H9 (cell line): Measurements from ENCODE around the gene TRIM27. TPM values are rescaled to one million over a fixed set of nuclear protein-coding genes. Genes with fewer than 3 reads are reported as not detected.

Source experiments
- total RNA-seq: library from RNA; stranded (reverse); gene quantifications from 2 replicates; pipeline ENCODE4 v1.2.1, GENCODE V29; 2021

The TRIM27 gene
- total RNA-seq, 1 experiment from 2014 or later = 98.2 TPM

Other genes with a start within 250 kb of the TRIM27 start
- gene ZNF311, start 81.3 kb upstream of the TRIM27 start, total RNA-seq = 0.57 and 0.68 TPM in 2 replicates
- gene OR2W1, start 121.2 kb upstream of the TRIM27 start, total RNA-seq = not detected in 2 replicates
- not detected in 2 replicates for gene OR2B3, start 163.3 kb upstream of the TRIM27 start, total RNA-seq
- gene OR2J1, start 175.5 kb upstream of the TRIM27 start, total RNA-seq = not detected in 2 replicates
- gene OR2J3, start 184.1 kb upstream of the TRIM27 start, total RNA-seq = not detected in 2 replicates
- gene OR2J2, start 246.9 kb upstream of the TRIM27 start, total RNA-seq = not detected in 2 replicates